Progenitor cell of endocrine pancreas (in vitro differentiated cells): ENCODE results near the gene RPS6KA1. TPM values are rescaled to one million over a fixed set of nuclear protein-coding genes. Genes with fewer than 3 reads are reported as not detected.

ENCODE experiments used
- DNase-seq: peaks from one replicate; pipeline ENCODE4 v3.0.0; 2021; ENCODE audit warnings: low spot score; ENCODE audit not compliant: unreplicated experiment
- H3K27ac Mint-ChIP-seq: 2 replicates; pipeline ENCODE4 v1.8.0; 2021; ENCODE audit warnings: mild to moderate bottlenecking, moderate library complexity, mixed read lengths
- H3K27me3 Mint-ChIP-seq: 2 replicates; pipeline ENCODE4 v1.8.0; 2021; ENCODE audit warnings: mixed read lengths
- H3K36me3 Mint-ChIP-seq: 2 replicates; pipeline ENCODE4 v1.8.0; 2022; ENCODE audit warnings: mixed read lengths; ENCODE audit not compliant: insufficient read depth
- H3K4me1 Mint-ChIP-seq: 2 replicates; pipeline ENCODE4 v1.8.0; 2021; ENCODE audit warnings: low read depth, mixed read lengths
- H3K4me3 Mint-ChIP-seq: 2 replicates; pipeline ENCODE4 v1.8.0; 2021; ENCODE audit warnings: low read depth, mild to moderate bottlenecking, moderate library complexity, mixed read lengths
- H3K9me3 Mint-ChIP-seq: 2 replicates; pipeline ENCODE4 v1.8.0; 2021; ENCODE audit warnings: low read depth, mixed read lengths
- total RNA-seq: library from RNA; stranded (reverse); gene quantifications from 2 replicates; pipeline ENCODE4 v1.2.1, GENCODE V29; 2021
- TF ChIP-seq, protein P1 (sequence below): fragments of 200-600 bp; sonication (generic); IDR thresholded peaks from one replicate; pipeline ENCODE4 v1.5.0; 2021; ENCODE audit warnings: antibody characterized with exemption, mild to moderate bottlenecking; ENCODE audit not compliant: unreplicated experiment

The RPS6KA1 gene
- total RNA-seq, 1 donor from 2014 or later, result 26.7 TPM

DNA sequence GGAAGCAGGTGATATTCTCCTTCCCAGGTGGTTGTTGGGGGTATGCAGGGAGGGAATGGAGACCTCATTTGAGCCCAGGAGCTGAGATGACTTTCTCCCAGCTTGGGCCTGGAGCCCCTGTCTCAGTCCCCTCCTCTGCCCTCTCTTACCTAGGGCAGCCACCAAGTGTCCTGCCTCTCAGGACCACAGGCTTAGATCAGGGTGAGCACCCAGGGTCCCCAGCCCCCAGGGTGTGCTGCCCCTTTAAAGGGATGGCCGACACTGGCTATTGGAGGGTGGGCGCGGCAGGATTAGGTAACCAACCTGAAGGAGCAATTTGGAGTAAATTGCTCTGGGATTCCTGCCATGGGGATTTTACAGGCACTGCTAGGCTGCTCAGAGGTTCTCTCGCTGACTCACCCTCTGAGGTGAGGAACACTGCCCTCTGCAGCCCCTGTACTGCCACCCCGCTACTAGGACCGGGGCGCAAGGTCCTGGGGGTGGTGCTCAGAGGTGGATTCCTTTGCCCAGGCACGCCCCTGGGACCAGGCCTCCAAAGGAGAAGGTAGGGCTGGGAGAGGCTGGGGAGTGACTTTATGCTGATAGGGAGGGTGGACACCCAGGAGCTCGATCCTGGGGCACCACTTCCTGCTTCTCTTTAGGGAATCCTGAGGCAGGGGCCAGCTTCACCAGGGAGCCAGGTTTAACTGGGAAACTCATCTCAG is 1.5 kb downstream of the RPS6KA1 start:
- TF ChIP-seq, protein P1, sequence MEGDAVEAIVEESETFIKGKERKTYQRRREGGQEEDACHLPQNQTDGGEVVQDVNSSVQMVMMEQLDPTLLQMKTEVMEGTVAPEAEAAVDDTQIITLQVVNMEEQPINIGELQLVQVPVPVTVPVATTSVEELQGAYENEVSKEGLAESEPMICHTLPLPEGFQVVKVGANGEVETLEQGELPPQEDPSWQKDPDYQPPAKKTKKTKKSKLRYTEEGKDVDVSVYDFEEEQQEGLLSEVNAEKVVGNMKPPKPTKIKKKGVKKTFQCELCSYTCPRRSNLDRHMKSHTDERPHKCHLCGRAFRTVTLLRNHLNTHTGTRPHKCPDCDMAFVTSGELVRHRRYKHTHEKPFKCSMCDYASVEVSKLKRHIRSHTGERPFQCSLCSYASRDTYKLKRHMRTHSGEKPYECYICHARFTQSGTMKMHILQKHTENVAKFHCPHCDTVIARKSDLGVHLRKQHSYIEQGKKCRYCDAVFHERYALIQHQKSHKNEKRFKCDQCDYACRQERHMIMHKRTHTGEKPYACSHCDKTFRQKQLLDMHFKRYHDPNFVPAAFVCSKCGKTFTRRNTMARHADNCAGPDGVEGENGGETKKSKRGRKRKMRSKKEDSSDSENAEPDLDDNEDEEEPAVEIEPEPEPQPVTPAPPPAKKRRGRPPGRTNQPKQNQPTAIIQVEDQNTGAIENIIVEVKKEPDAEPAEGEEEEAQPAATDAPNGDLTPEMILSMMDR, result peak; percentile 42
- peak overlapping the region; percentile 81 for H3K4me3 Mint-ChIP-seq
- no peaks in the 10 kb centered on the region for H3K9me3 Mint-ChIP-seq
- H3K36me3 Mint-ChIP-seq, result no peaks in the 10 kb centered on the region
- DNase-seq, result no peak
- peak overlapping the region; percentile 87 for H3K27ac Mint-ChIP-seq
- H3K27me3 Mint-ChIP-seq, result peaks cover 3% of the 10 kb centered on the region
- peaks cover 15% of the 10 kb centered on the region for H3K4me1 Mint-ChIP-seq

DNA sequence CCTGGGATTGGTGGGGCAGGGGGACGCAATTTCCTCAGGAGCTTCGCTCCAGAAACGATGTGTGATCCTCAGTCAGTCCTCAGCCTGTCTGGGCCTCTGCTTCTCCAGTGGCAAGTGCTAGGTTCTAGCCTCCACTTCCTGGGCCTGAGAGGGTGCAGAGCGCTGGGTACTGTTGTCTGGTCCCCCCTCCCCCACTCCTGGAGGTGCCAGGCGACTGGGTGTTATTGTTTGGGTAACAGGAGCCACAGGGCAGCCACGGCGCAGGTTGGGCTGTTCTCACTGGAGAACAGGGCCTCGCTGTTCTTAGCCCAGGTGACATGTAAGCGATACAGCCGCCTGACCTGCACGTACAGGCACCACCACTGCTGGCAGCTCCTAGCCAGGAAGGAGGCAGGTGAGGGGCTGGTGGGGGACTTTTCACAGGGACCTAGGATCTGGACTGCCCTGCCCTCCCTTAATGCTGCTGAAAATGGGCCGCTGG is 2.1 kb downstream of the RPS6KA1 start:
- Mint-ChIP-seq H3K27me3 (peaks cover 3% of the 10 kb centered on the region), H3K36me3 (no peaks in the 10 kb centered on the region), H3K4me1 (peaks cover 15% of the 10 kb centered on the region), H3K27ac (peak overlapping the region; percentile 87), H3K9me3 (no peaks in the 10 kb centered on the region), H3K4me3 (peak overlapping the region; percentile 81)
- TF ChIP-seq, protein P1, result no peak
- DNase-seq, result no peak

DNA sequence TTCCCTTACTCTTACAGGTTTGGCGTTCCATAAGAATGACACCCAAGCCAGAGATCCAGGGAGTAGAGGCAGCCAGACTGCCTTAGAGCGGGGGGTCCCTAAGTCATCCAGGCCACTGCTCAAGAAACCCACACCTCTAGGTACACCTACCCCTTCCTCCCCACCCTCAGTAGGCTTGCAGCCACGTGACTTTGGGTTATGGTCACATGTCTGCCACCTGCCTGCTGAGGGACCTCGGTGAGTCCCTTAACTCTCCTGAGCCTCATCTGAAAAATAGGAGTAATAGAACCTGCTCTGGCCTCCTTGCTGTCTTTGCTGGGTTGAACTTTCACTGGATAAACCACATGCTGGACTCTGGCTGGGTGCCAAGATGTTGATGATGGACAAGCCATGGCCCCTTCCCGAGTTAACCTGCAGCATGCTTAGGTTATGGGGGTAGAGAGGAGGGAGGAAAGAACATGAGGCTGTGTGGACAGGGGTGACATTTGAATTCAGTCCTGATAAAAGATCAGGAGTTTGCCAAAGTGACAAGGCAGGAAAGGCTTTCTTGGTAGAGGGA is 4.5 kb downstream of the RPS6KA1 start:
- no peaks in the 10 kb centered on the region for H3K27me3 Mint-ChIP-seq
- H3K36me3 Mint-ChIP-seq, result peaks cover 3% of the 10 kb centered on the region
- no peak for DNase-seq
- TF ChIP-seq, protein P1, result no peak
- no peak overlapping the region for H3K4me3 Mint-ChIP-seq
- no peak overlapping the region for H3K27ac Mint-ChIP-seq
- peaks cover 15% of the 10 kb centered on the region for H3K4me1 Mint-ChIP-seq
- no peaks in the 10 kb centered on the region for H3K9me3 Mint-ChIP-seq

DNA sequence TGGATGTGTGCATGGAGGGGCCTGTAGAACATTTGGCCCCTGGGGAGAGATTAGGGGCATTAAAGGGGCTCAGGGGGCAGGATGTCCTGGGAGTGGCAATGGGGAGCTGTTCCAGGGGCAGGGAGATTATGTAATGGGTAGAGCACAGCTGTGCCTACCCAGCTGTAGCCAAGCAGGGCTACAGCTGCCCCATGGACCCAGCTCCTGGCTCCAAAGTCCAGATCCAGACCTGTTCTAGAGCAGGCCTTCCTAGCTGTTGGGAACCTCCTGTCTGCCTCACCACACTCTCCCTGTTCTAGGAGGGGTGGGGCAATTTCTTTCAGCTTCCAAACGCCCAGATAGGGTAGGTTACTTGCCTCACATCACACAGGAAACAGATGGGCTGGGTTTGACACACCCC is 5.6 kb downstream of the RPS6KA1 start:
- H3K9me3 Mint-ChIP-seq, result no peaks in the 10 kb centered on the region
- no peak overlapping the region for H3K27ac Mint-ChIP-seq
- peaks cover 4% of the 10 kb centered on the region for H3K36me3 Mint-ChIP-seq
- peaks cover 10% of the 10 kb centered on the region for H3K4me1 Mint-ChIP-seq
- no peaks in the 10 kb centered on the region for H3K27me3 Mint-ChIP-seq
- no peak overlapping the region for H3K4me3 Mint-ChIP-seq
- no peak for DNase-seq
- TF ChIP-seq, protein P1, result no peak

DNA sequence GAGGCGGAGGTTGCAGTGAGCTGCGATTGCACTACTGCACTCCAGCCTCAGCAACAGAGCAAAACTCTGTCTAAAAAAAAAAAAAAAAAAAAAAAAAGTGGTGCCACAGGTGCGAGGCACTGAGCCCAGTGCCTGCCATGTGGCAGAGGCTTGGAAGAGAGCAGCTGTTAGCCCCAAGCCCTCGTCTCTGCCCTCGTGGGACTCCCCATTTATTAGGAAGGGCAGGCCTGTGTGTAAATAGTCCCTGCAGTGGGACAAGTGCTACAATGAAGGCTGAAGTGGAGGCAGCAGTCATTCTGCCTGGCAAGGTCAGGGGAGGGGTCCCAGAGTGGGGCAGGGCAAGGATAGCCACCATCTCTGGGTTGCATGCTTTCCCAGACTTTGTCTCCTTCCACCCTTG is 6.5 kb downstream of the RPS6KA1 start:
- Mint-ChIP-seq H3K4me1 (peaks cover 5% of the 10 kb centered on the region), H3K27ac (no peak overlapping the region), H3K9me3 (no peaks in the 10 kb centered on the region), H3K36me3 (peaks cover 4% of the 10 kb centered on the region), H3K4me3 (no peak overlapping the region), H3K27me3 (no peaks in the 10 kb centered on the region)
- no peak for DNase-seq
- TF ChIP-seq, protein P1, result no peak
